ENCODE data around the gene RPRD2. TPM values are rescaled to one million over a fixed set of nuclear protein-coding genes. Genes with fewer than 3 reads are reported as not detected.

The RPRD2 gene
- total RNA-seq, 1 experiment from 2014 or later: 37.8 TPM

- peaks cover 32% of the 10 kb centered on the region for H3K4me1 Mint-ChIP-seq (ENCODE audit: low read depth, unreplicated experiment)
- H3K27me3 Mint-ChIP-seq (ENCODE audit: unreplicated experiment): no peaks in the 10 kb centered on the region
- H3K9me3 Mint-ChIP-seq (ENCODE audit: low read depth, unreplicated experiment): no peaks in the 10 kb centered on the region
- CTCF ChIA-PET: no interaction called here
- no peak overlapping the region for H3K4me3 Mint-ChIP-seq (ENCODE audit: low read depth, unreplicated experiment)
- BruUV-seq (replicated peaks): no TSS peak
- H3K27ac Mint-ChIP-seq (ENCODE audit: unreplicated experiment): no peak overlapping the region
- DNase-seq: no peak
- TF ChIP-seq, protein P1, sequence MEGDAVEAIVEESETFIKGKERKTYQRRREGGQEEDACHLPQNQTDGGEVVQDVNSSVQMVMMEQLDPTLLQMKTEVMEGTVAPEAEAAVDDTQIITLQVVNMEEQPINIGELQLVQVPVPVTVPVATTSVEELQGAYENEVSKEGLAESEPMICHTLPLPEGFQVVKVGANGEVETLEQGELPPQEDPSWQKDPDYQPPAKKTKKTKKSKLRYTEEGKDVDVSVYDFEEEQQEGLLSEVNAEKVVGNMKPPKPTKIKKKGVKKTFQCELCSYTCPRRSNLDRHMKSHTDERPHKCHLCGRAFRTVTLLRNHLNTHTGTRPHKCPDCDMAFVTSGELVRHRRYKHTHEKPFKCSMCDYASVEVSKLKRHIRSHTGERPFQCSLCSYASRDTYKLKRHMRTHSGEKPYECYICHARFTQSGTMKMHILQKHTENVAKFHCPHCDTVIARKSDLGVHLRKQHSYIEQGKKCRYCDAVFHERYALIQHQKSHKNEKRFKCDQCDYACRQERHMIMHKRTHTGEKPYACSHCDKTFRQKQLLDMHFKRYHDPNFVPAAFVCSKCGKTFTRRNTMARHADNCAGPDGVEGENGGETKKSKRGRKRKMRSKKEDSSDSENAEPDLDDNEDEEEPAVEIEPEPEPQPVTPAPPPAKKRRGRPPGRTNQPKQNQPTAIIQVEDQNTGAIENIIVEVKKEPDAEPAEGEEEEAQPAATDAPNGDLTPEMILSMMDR (IDR thresholded peaks at IDR 0.05; ENCODE audit: unreplicated experiment): no peak
- H3K36me3 Mint-ChIP-seq (ENCODE audit: insufficient read depth, unreplicated experiment): peaks cover 12% of the 10 kb centered on the region
- intact Hi-C loops (cut with micrococcal nuclease; ENCODE audit: unreplicated experiment): loop anchor here (10.0 kb wide), 1 partner anchor 445 kb away; the partner anchor contains the start of gene SETDB1
These were observed 116.0 kb downstream of the RPRD2 start for GRCh38 chr1:150479927-150480352.

DNA sequence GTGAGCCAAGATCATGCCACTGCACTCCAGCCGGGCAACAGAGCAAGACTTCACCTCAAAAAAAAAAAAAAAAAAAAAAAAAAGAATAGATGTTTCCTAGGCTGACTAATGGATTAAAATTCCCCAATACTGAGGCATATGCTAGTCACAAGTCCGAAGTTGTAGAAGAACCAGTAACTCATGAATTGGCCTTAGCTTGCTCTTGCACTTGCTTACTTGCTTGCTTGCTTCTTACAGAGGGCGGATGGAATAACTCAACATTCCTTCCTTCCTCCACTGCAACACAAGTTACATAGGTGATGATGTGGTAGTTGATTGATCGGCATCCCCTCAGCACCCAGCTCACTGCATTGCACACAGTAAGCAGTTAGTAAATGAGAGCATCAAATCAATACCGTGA is 120.5 kb downstream of the RPRD2 start:
- BruUV-seq (replicated peaks): no TSS peak
- no peak overlapping the region for H3K27ac Mint-ChIP-seq (ENCODE audit: unreplicated experiment)
- intact Hi-C loops (cut with micrococcal nuclease; ENCODE audit: unreplicated experiment): no loop called here

GRCh38 chr1:150484861-150485260 is 120.9 kb downstream of the RPRD2 start:
- BruUV-seq (replicated peaks): no TSS peak
- peaks cover 16% of the 10 kb centered on the region for H3K36me3 Mint-ChIP-seq (ENCODE audit: insufficient read depth, unreplicated experiment)
- H3K27ac Mint-ChIP-seq (ENCODE audit: unreplicated experiment): no peak overlapping the region
- H3K4me1 Mint-ChIP-seq (ENCODE audit: low read depth, unreplicated experiment): peaks cover 12% of the 10 kb centered on the region
- no peaks in the 10 kb centered on the region for H3K9me3 Mint-ChIP-seq (ENCODE audit: low read depth, unreplicated experiment)
- intact Hi-C loops (cut with micrococcal nuclease; ENCODE audit: unreplicated experiment): loop anchor here (1.0 to 5.0 kb wide), 2 partner anchors 62 to 75 kb away; partner anchors contain the start of gene ADAMTSL4
- CTCF ChIA-PET: no interaction called here
- DNase-seq: peak; percentile 26
- no peaks in the 10 kb centered on the region for H3K27me3 Mint-ChIP-seq (ENCODE audit: unreplicated experiment)
- no peak overlapping the region for H3K4me3 Mint-ChIP-seq (ENCODE audit: low read depth, unreplicated experiment)
- TF ChIP-seq, protein P1 (IDR thresholded peaks at IDR 0.05; ENCODE audit: unreplicated experiment): no peak

More for the DNA sequence above, 120.5 kb downstream of the RPRD2 start:
- peaks cover 16% of the 10 kb centered on the region for H3K4me1 Mint-ChIP-seq (ENCODE audit: low read depth, unreplicated experiment)
- TF ChIP-seq, protein P1 (IDR thresholded peaks at IDR 0.05; ENCODE audit: unreplicated experiment): no peak
- no peaks in the 10 kb centered on the region for H3K9me3 Mint-ChIP-seq (ENCODE audit: low read depth, unreplicated experiment)
- no peak overlapping the region for H3K4me3 Mint-ChIP-seq (ENCODE audit: low read depth, unreplicated experiment)
- peaks cover 16% of the 10 kb centered on the region for H3K36me3 Mint-ChIP-seq (ENCODE audit: insufficient read depth, unreplicated experiment)
- DNase-seq: no peak
- H3K27me3 Mint-ChIP-seq (ENCODE audit: unreplicated experiment): no peaks in the 10 kb centered on the region
- CTCF ChIA-PET: no interaction called here

- H3K4me3 Mint-ChIP-seq (ENCODE audit: low read depth, unreplicated experiment): peak within 1 kb of the TSS; percentile 88
- peak; percentile 98 for DNase-seq
- TF ChIP-seq, protein P1 (IDR thresholded peaks at IDR 0.05; ENCODE audit: unreplicated experiment): peak; percentile 48
- no TSS peak for BruUV-seq (replicated peaks)
- intact Hi-C loops (cut with micrococcal nuclease; ENCODE audit: unreplicated experiment): loop anchor here (1.0 to 5.0 kb wide), 3 partner anchors 45 to 225 kb away; partner anchors contain the start of gene ADAMTSL4
- H3K9me3 Mint-ChIP-seq (ENCODE audit: low read depth, unreplicated experiment): no peaks in the 10 kb centered on the region
- peak within 1 kb of the TSS; percentile 87 for H3K27ac Mint-ChIP-seq (ENCODE audit: unreplicated experiment)
- H3K36me3 Mint-ChIP-seq (ENCODE audit: insufficient read depth, unreplicated experiment): peaks cover 31% of the 10 kb centered on the region
- CTCF ChIA-PET: interaction anchor here (0.5 to 1.1 kb wide), 4 partner anchors 30 to 124 kb away, joined by 3 to 5 read pairs (median 3); no protein-coding TSS in a partner anchor
- H3K27me3 Mint-ChIP-seq (ENCODE audit: unreplicated experiment): no peaks in the 10 kb centered on the region
- H3K4me1 Mint-ChIP-seq (ENCODE audit: low read depth, unreplicated experiment): peaks cover 10% of the 10 kb centered on the region
These were observed 123.2 kb downstream of the RPRD2 start, which contains the start of gene TARS2 for GRCh38 chr1:150486966-150487762. Gene TARS2, plus strand, starts transcription at chr1:150487419. Its CDS starts 32 bp downstream, at chr1:150487451.
